ENCODE measurements around the gene C2orf76.

Gene C2orf76

GRCh38 chr2:119282996-119283511, 83.6 kb downstream of the C2orf76 start:
- H3K4ac ChIP-seq (ENCODE audit: low read depth, low read length), result no peak overlapping the region
- no peak overlapping the region for H3K14ac ChIP-seq (ENCODE audit: low read length)
- H3K18ac ChIP-seq (ENCODE audit: low read length), result no peak overlapping the region
- H3K36me3 ChIP-seq (ENCODE audit: control insufficient read depth in 1 of 2, insufficient read depth in 2 of 2, low read length in 2 of 2), result no peaks in the 10 kb centered on the region
- WGBS (ENCODE audit: extremely low coverage, insufficient coverage, insufficient read length), result no CpG with 5 or more reads among the region's 4 CpGs
- no peaks in the 10 kb centered on the region for H3K4me1 ChIP-seq (ENCODE audit: control insufficient read depth in 1 of 2, insufficient read depth in 2 of 2, low read length in 2 of 2)
- H2AFZ ChIP-seq (ENCODE audit: insufficient read depth, low read length, poor library complexity), result no peak overlapping the region
- DNase-seq, result no peak
- peak overlapping the region; percentile 66 for H3K9ac ChIP-seq (ENCODE audit: low read length)
- no peak overlapping the region for H4K91ac ChIP-seq (ENCODE audit: low read depth, low read length)
- no peaks in the 10 kb centered on the region for H3K9me3 ChIP-seq (ENCODE audit: insufficient read depth, low read depth, low read length)
- no peaks in the 10 kb centered on the region for H3K79me2 ChIP-seq (ENCODE audit: control insufficient read depth, insufficient read depth, low read length, poor library complexity)
- H3K4me3 ChIP-seq (ENCODE audit: low read depth, low read length), result no peak overlapping the region
- H3K27me3 ChIP-seq (ENCODE audit: insufficient read depth, low read length), result no peaks in the 10 kb centered on the region
- H2BK12ac ChIP-seq (ENCODE audit: low read length), result no peak overlapping the region
- no peak overlapping the region for H4K8ac ChIP-seq (ENCODE audit: low read depth, low read length)
- H3K79me1 ChIP-seq (ENCODE audit: low read length), result no peaks in the 10 kb centered on the region
- no peak overlapping the region for H3K27ac ChIP-seq (ENCODE audit: low read depth, low read length)
- no peak overlapping the region for H2BK120ac ChIP-seq (ENCODE audit: insufficient read depth, low read length, poor library complexity)
- no peak overlapping the region for H3K23ac ChIP-seq (ENCODE audit: low read length)
- H3K4me2 ChIP-seq (ENCODE audit: low read length), result no peak overlapping the region
- no peak overlapping the region for H2AK5ac ChIP-seq (ENCODE audit: low read length)
- H2BK5ac ChIP-seq (ENCODE audit: low read depth, low read length, poor library complexity), result no peak overlapping the region
- H4K12ac ChIP-seq (ENCODE audit: low read depth, low read length), result no peak overlapping the region

- Histone ChIP-seq H2AFZ (ENCODE audit: insufficient read depth, low read length, poor library complexity) (no peak overlapping the region), H3K18ac (ENCODE audit: low read length) (no peak overlapping the region), H4K91ac (ENCODE audit: low read depth, low read length) (no peak overlapping the region), H3K9me3 (ENCODE audit: insufficient read depth, low read depth, low read length) (no peaks in the 10 kb centered on the region), H2AK5ac (ENCODE audit: low read length) (no peak overlapping the region), H4K12ac (ENCODE audit: low read depth, low read length) (no peak overlapping the region), H3K36me3 (ENCODE audit: control insufficient read depth in 1 of 2, insufficient read depth in 2 of 2, low read length in 2 of 2) (no peaks in the 10 kb centered on the region), H2BK5ac (ENCODE audit: low read depth, low read length, poor library complexity) (no peak overlapping the region), H3K79me1 (ENCODE audit: low read length) (no peaks in the 10 kb centered on the region), H3K14ac (ENCODE audit: low read length) (no peak overlapping the region), H3K4me1 (ENCODE audit: control insufficient read depth in 1 of 2, insufficient read depth in 2 of 2, low read length in 2 of 2) (no peaks in the 10 kb centered on the region), H4K8ac (ENCODE audit: low read depth, low read length) (no peak overlapping the region), H3K4me3 (ENCODE audit: low read depth, low read length) (no peak overlapping the region), H3K27me3 (ENCODE audit: insufficient read depth, low read length) (no peaks in the 10 kb centered on the region), H3K27ac (ENCODE audit: low read depth, low read length) (no peak overlapping the region), H3K23ac (ENCODE audit: low read length) (peak overlapping the region; percentile 87), H3K9ac (ENCODE audit: low read length) (no peak overlapping the region), H2BK12ac (ENCODE audit: low read length) (no peak overlapping the region), H3K4ac (ENCODE audit: low read depth, low read length) (no peak overlapping the region), H3K79me2 (ENCODE audit: control insufficient read depth, insufficient read depth, low read length, poor library complexity) (no peaks in the 10 kb centered on the region), H2BK120ac (ENCODE audit: insufficient read depth, low read length, poor library complexity) (no peak overlapping the region), H3K4me2 (ENCODE audit: low read length) (no peak overlapping the region)
- DNase-seq, result peak in 1 of 2 donors; percentile 12
- no CpG with 5 or more reads among the region's 21 CpGs for WGBS (ENCODE audit: extremely low coverage, insufficient coverage, insufficient read length)
These were observed 84.3 kb downstream of the C2orf76 start for GRCh38 chr2:119282146-119282995.

DNA sequence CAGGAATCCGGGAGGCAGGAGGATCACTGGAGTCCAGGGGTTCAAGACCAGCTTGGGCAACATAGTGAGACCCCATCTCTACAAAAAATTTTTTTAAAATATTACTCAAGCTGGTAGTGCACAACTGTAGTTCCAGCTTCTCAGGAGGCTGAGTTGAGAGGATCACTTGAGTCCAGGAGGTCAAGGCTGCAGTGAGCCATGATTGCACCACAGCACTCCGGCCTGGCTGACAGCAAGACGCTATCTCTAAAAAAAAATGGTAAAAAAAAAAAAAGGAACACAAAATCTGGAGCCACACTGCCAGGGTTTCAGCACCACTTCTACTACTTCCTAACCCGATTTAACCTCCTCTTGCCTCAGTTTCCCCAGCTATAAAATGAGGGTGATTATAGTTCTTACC, 86.0 kb downstream of the C2orf76 start:
- H3K4ac ChIP-seq (ENCODE audit: low read depth, low read length), result no peak overlapping the region
- DNase-seq, result no peak
- H2BK12ac ChIP-seq (ENCODE audit: low read length), result no peak overlapping the region
- no peak overlapping the region for H3K9ac ChIP-seq (ENCODE audit: low read length)
- no peak overlapping the region for H4K12ac ChIP-seq (ENCODE audit: low read depth, low read length)
- H3K79me2 ChIP-seq (ENCODE audit: control insufficient read depth, insufficient read depth, low read length, poor library complexity), result no peaks in the 10 kb centered on the region
- no peaks in the 10 kb centered on the region for H3K27me3 ChIP-seq (ENCODE audit: insufficient read depth, low read length)
- H3K18ac ChIP-seq (ENCODE audit: low read length), result no peak overlapping the region
- H4K8ac ChIP-seq (ENCODE audit: low read depth, low read length), result no peak overlapping the region
- H2BK5ac ChIP-seq (ENCODE audit: low read depth, low read length, poor library complexity), result no peak overlapping the region
- H3K27ac ChIP-seq (ENCODE audit: low read depth, low read length), result no peak overlapping the region
- H3K23ac ChIP-seq (ENCODE audit: low read length), result no peak overlapping the region
- H2AK5ac ChIP-seq (ENCODE audit: low read length), result no peak overlapping the region
- no CpG with 5 or more reads among the region's 4 CpGs for WGBS (ENCODE audit: extremely low coverage, insufficient coverage, insufficient read length)
- H3K4me1 ChIP-seq (ENCODE audit: control insufficient read depth in 1 of 2, insufficient read depth in 2 of 2, low read length in 2 of 2), result no peaks in the 10 kb centered on the region
- H3K36me3 ChIP-seq (ENCODE audit: control insufficient read depth in 1 of 2, insufficient read depth in 2 of 2, low read length in 2 of 2), result no peaks in the 10 kb centered on the region
- no peak overlapping the region for H3K4me2 ChIP-seq (ENCODE audit: low read length)
- no peaks in the 10 kb centered on the region for H3K9me3 ChIP-seq (ENCODE audit: insufficient read depth, low read depth, low read length)
- H2AFZ ChIP-seq (ENCODE audit: insufficient read depth, low read length, poor library complexity), result no peak overlapping the region
- no peak overlapping the region for H3K4me3 ChIP-seq (ENCODE audit: low read depth, low read length)
- H2BK120ac ChIP-seq (ENCODE audit: insufficient read depth, low read length, poor library complexity), result no peak overlapping the region
- H3K14ac ChIP-seq (ENCODE audit: low read length), result no peak overlapping the region
- H3K79me1 ChIP-seq (ENCODE audit: low read length), result no peaks in the 10 kb centered on the region
- H4K91ac ChIP-seq (ENCODE audit: low read depth, low read length), result no peak overlapping the region

DNA sequence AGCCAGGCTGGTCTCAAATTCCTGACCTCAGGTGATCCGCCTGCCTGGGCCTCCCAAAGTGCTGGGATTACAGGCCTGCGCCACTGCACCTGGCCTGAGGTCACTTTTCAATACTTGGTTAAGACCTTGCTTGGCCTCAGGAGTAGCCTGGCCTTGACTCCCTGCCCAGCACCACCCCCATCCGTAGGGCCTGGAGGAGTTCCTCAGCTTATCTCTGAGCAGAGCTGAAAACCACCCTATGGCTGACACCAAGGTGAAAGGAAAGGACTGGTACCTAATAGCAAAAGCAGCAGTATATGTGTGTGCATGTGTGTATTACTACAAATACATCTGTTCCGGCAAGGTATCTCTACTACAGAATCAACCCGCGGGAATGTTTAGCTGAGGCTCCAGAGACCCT, 87.0 kb downstream of the C2orf76 start:
- H3K79me1 ChIP-seq (ENCODE audit: low read length), result no peaks in the 10 kb centered on the region
- no peak overlapping the region for H3K18ac ChIP-seq (ENCODE audit: low read length)
- H4K91ac ChIP-seq (ENCODE audit: low read depth, low read length), result no peak overlapping the region
- H3K4me2 ChIP-seq (ENCODE audit: low read length), result no peak overlapping the region
- no CpG with 5 or more reads among the region's 6 CpGs for WGBS (ENCODE audit: extremely low coverage, insufficient coverage, insufficient read length)
- no peak for DNase-seq
- no peak overlapping the region for H2AFZ ChIP-seq (ENCODE audit: insufficient read depth, low read length, poor library complexity)
- H3K27me3 ChIP-seq (ENCODE audit: insufficient read depth, low read length), result no peaks in the 10 kb centered on the region
- no peaks in the 10 kb centered on the region for H3K79me2 ChIP-seq (ENCODE audit: control insufficient read depth, insufficient read depth, low read length, poor library complexity)
- no peak overlapping the region for H2BK5ac ChIP-seq (ENCODE audit: low read depth, low read length, poor library complexity)
- no peak overlapping the region for H4K8ac ChIP-seq (ENCODE audit: low read depth, low read length)
- no peak overlapping the region for H3K4ac ChIP-seq (ENCODE audit: low read depth, low read length)
- H4K12ac ChIP-seq (ENCODE audit: low read depth, low read length), result no peak overlapping the region
- no peak overlapping the region for H3K14ac ChIP-seq (ENCODE audit: low read length)
- no peaks in the 10 kb centered on the region for H3K4me1 ChIP-seq (ENCODE audit: control insufficient read depth in 1 of 2, insufficient read depth in 2 of 2, low read length in 2 of 2)
- no peak overlapping the region for H3K4me3 ChIP-seq (ENCODE audit: low read depth, low read length)
- H2BK120ac ChIP-seq (ENCODE audit: insufficient read depth, low read length, poor library complexity), result no peak overlapping the region
- H3K23ac ChIP-seq (ENCODE audit: low read length), result no peak overlapping the region
- no peak overlapping the region for H3K9ac ChIP-seq (ENCODE audit: low read length)
- H2AK5ac ChIP-seq (ENCODE audit: low read length), result no peak overlapping the region
- no peaks in the 10 kb centered on the region for H3K36me3 ChIP-seq (ENCODE audit: control insufficient read depth in 1 of 2, insufficient read depth in 2 of 2, low read length in 2 of 2)
- H3K9me3 ChIP-seq (ENCODE audit: insufficient read depth, low read depth, low read length), result no peaks in the 10 kb centered on the region
- H3K27ac ChIP-seq (ENCODE audit: low read depth, low read length), result no peak overlapping the region
- H2BK12ac ChIP-seq (ENCODE audit: low read length), result no peak overlapping the region
